Measurements from ENCODE around the gene PCDH7. TPM values are rescaled to one million over a fixed set of nuclear protein-coding genes. Genes with fewer than 3 reads are reported as not detected.

PCDH7 gene
- total RNA-seq, 1 experiment from 2014 or later = 65.9 TPM

DNA sequence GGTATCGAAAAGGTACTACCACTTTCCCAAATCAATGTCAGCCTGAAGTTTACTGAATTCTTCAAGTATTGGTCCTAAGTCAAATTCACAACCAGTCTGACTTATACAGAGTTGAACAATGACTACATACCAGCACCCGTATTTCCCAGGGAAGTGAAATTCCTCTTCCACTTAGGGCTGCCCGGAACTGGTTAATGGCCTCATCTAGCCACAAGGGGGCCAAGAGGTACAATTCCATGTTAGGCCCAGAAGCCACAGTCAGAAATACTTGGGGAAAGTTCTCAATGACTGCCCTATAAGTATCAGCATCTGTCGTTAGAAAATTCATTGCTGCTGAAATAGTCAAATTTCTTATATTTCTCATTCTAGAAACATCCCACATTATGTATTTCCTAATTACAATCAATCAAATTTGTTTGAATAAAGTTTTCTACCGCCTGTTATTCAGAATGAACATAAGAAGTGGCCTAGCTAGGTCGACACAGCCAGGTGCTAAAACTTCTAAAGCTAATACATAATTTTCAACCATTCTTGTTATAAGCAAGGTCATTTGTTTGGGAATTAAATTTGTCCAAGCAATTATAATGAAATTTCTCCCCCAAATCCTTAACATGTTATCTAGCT lies 5.6 kb upstream of the PCDH7 start:
- intact Hi-C loops (cut with micrococcal nuclease) = loop anchor here (5.0 to 10.0 kb wide), 6 partner anchors 70 to 960 kb away; no protein-coding TSS in a partner anchor
- Histone ChIP-seq H3K4me1 (ENCODE audit: control insufficient read depth in 1 of 2, insufficient read depth in 2 of 2, low read length in 2 of 2) (peaks cover 25 to 36% of the 10 kb centered on the region in 2 experiments), H3K4me2 (ENCODE audit: low read length) (peak overlapping the region; percentile 7; the same call in 1 of the 2 replicates), H3K9me3 (ENCODE audit: control insufficient read depth in 1 of 2, insufficient read depth in 1 of 2, low read depth in 1 of 2, low read length in 2 of 2) (peaks cover 0 to 11% of the 10 kb centered on the region in 2 experiments; a peak in 1 of 4 replicates), H4K20me1 (ENCODE audit: insufficient read depth) (no peaks in the 10 kb centered on the region), H3K79me2 (ENCODE audit: insufficient read depth, low read length) (peaks cover 15% of the 10 kb centered on the region; the same call in 1 of the 2 replicates), H2AFZ (ENCODE audit: low read depth, low read length, poor library complexity, severe bottlenecking) (peak overlapping the region; percentile 53), H3K9me2 (ENCODE audit: insufficient read depth) (no peaks in the 10 kb centered on the region), H3K9ac (ENCODE audit: low read length) (peak overlapping the region; percentile 58; the same call in 1 of the 2 replicates), H3K27ac (ENCODE audit: low read depth, low read length) (peak overlapping the region; percentile 86), H3K36me3 (ENCODE audit: control insufficient read depth in 1 of 2, insufficient read depth in 2 of 2, low read length in 2 of 2) (0 out of 4 replicates have a peak, but pooled peaks cover 0 to 6% of the 10 kb centered on the region in 2 experiments), H3K27me3 (ENCODE audit: insufficient read depth, low read length) (no peaks in the 10 kb centered on the region), H3K4me3 (replicated peaks in 1 of 2; ENCODE audit: low read depth in 1 of 2, low read length in 2 of 2) (no peak overlapping the region)
- DNase-seq (ENCODE audit: low read depth, low spot score) (peak; percentile 73), ATAC-seq (peak; percentile 75)
- ChIA-PET RAD21 (ENCODE audit: low non-redundant PET in 1 of 2, low total read pairs in 2 of 2, uncharacterized antibody in 2 of 2, unreplicated experiment in 2 of 2) (interaction anchor here in 1 of 2 experiments (0.6 kb wide), 1 partner anchor 305 kb away, joined by 3 read pairs; no protein-coding TSS in a partner anchor), POLR2A (interaction anchor here (1.3 to 2.0 kb wide), 3 partner anchors 55 to 126 kb away, joined by 3 to 6 read pairs (median 3); no protein-coding TSS in a partner anchor), CTCF (interaction anchor here (1.1 kb wide), 1 partner anchor 53 kb away, joined by 3 read pairs; no protein-coding TSS in a partner anchor)
- TF ChIP-seq RAD21 (IDR thresholded peaks at IDR 0.05; ENCODE audit: low read depth) (peak; percentile 72), YY1 (IDR thresholded peaks at IDR 0.05; ENCODE audit: extremely low read depth, insufficient replicate concordance, low read depth, low read length) (peak; percentile 55), SP1 (IDR thresholded peaks at IDR 0.05; ENCODE audit: low read depth) (peak; percentile 17; the same call in 1 of the 2 replicates), CBX3 (IDR thresholded peaks at IDR 0.05; ENCODE audit: low read depth) (peak; percentile 57; the same call in 1 of the 2 replicates), TCF7L2 (IDR thresholded peaks at IDR 0.05; ENCODE audit: borderline replicate concordance, extremely low read depth, insufficient read depth, insufficient read length) (no peak)
- TF ChIP-seq, protein P1, sequence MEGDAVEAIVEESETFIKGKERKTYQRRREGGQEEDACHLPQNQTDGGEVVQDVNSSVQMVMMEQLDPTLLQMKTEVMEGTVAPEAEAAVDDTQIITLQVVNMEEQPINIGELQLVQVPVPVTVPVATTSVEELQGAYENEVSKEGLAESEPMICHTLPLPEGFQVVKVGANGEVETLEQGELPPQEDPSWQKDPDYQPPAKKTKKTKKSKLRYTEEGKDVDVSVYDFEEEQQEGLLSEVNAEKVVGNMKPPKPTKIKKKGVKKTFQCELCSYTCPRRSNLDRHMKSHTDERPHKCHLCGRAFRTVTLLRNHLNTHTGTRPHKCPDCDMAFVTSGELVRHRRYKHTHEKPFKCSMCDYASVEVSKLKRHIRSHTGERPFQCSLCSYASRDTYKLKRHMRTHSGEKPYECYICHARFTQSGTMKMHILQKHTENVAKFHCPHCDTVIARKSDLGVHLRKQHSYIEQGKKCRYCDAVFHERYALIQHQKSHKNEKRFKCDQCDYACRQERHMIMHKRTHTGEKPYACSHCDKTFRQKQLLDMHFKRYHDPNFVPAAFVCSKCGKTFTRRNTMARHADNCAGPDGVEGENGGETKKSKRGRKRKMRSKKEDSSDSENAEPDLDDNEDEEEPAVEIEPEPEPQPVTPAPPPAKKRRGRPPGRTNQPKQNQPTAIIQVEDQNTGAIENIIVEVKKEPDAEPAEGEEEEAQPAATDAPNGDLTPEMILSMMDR (IDR thresholded peaks at IDR 0.05 in 2 of 3, conservative IDR thresholded peaks at IDR 0.05 in 1 of 3; ENCODE audit: borderline replicate concordance in 1 of 3, insufficient read depth in 1 of 3, low read depth in 2 of 3, low read length in 2 of 3) = peak; percentile 32 to 82 (median 81); a peak in 5 of 6 replicates
- TF ChIP-seq, protein P2, sequence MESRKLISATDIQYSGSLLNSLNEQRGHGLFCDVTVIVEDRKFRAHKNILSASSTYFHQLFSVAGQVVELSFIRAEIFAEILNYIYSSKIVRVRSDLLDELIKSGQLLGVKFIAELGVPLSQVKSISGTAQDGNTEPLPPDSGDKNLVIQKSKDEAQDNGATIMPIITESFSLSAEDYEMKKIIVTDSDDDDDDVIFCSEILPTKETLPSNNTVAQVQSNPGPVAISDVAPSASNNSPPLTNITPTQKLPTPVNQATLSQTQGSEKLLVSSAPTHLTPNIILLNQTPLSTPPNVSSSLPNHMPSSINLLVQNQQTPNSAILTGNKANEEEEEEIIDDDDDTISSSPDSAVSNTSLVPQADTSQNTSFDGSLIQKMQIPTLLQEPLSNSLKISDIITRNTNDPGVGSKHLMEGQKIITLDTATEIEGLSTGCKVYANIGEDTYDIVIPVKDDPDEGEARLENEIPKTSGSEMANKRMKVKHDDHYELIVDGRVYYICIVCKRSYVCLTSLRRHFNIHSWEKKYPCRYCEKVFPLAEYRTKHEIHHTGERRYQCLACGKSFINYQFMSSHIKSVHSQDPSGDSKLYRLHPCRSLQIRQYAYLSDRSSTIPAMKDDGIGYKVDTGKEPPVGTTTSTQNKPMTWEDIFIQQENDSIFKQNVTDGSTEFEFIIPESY (IDR thresholded peaks at IDR 0.05; ENCODE audit: extremely low read depth, insufficient replicate concordance, low read length) = no peak
- no TSS peak for BruUV-seq (replicated peaks)

All from HCT116 (cell line).